GM18867 (cell line): ENCODE data around the gene SLC52A3.
"Not testable (repeated sequence)": the region's sequence is repeated elsewhere in the genome, so short reads cannot be mapped to it uniquely, and the experiment has no call there.

ENCODE experiments used
- ATAC-seq: cut with Tn5 transposase; IDR thresholded peaks from one replicate; pipeline ENCODE4 v1.9.1; 2021; ENCODE audit warnings: mild to moderate bottlenecking, moderate library complexity; ENCODE audit not compliant: unreplicated experiment

Gene SLC52A3

DNA sequence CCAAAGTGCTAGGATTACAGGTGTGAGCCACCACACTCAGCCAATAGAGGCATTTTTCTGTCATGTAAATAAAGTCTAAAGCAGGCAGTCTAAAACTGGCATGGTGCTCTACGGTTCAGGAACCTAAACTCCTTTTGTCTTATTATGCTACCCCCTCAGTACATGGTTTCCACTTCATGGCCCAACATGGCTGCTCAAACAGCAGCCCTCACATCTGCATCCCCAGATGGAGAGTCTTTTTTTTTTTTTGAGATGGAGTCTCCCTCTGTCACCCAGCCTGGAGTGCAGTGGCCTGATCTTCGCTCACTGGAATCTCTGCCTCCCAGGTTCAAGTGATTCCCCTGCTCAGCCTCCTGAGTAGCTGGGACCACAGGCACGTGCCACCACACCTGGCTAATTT, 38.3 kb downstream of the SLC52A3 start:
- no peak for ATAC-seq

DNA sequence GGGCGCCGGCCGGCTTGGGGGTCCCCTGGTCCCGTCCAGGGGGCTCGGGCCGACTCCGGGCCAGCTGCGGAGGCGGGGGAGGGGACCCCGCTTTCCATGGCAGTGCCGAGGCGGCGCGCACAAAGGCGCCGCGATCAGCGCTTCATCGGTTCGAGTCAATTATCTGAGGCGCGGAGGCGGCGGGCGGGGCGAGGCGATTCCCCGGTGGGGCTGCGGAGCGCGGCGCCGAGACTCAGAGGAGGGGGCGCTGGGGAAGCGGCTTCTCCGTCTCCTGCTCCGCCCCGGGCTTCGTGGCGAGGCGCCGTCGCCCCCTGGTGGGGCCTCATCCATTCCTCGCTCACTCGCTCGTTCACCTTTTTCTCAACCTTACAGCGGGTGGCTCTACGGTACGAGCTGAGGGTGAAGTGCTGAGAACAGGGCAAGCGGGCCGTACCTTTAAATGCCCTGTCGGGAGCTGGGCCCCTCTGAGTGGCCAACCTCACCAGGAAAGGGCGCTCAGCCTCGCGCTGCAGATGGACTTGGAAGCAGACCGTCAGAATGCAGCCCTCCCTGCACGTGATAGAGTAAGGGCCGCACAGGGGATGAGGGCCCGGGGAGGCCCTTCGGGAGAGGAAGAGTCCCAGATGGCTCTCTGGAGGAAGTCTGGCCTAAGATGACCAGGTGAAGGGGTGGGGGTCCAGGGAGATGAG, 39.9 kb downstream of the SLC52A3 start:
- ATAC-seq = no peak

DNA sequence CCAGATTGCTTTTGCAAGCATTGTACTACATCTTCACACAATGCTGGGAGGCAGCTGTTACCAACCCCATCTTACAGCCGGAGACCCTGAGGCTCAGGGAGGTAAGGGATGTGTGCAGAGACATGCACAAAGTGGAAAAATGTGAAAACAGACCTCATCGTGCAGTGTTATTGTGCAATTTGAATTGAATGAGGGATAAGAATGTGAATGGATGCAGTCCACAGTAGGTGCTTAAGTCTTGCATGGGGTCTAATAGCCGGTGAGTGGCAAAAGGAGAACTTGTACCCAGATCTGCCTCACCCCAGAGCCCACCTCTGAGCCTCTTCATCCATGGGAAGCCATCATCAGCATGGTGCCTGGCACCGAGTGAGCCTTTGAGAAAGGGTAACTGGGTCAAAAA, 42.1 kb downstream of the SLC52A3 start:
- no peak for ATAC-seq

DNA sequence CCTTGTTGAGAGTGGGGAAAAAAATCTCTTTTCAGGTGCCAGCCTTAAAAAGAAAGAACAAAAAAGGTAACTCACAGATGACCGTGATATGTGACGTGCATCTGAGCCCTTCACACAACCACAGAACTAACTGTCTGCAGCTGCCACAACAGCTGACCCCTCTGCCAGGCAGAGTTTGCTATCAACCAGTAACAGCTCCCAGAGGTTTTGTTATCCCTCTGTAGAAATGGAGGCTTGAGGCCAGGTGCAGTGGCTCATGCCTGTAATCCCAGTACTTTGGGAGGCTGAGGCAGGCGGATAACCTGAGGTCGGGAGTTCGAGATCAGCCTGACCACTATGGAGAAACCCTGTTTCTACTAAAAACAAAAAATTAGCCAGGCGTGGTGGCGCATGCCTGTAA, 42.8 kb downstream of the SLC52A3 start:
- ATAC-seq = no peak

DNA sequence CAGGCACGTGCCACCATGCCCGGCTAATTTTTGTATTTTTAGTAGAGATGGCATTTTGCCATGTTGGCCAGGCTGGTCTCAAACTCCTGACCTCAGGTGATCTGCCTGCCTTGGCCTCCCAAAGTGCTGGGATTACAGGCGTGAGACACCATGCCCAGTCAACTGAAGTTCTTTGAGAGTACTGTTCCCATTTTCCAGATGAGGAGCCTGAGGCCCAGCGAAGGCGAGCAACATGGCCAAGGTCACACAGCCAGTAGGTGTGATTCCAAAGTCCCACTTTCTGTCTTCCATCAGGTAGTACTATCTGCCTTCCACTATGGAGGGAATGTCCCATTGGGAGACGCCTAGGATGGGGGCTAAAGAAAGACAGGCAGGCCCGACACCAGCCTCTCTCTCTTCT, 43.5 kb downstream of the SLC52A3 start:
- ATAC-seq = not testable (repeated sequence)

DNA sequence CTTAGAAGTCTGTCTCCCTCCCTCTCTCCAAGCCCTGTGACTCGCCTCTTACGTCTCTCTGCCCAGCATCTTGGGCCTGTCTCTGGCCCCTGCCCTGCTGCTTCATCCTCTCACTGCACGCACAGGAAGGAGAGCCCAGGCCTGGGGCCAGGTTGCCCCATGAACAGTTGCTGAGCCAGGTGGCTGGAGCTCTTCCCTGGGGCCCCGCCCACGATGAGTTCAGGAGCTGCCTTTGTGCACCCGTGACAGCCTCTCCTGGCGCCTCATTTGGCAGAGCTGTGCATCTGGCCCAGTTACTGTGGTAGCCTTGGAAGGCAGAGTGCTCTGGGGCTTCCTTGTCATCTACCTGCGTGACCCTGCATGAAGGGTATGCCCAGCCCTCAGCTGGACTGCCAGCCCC, 44.5 kb downstream of the SLC52A3 start:
- ATAC-seq = no peak

DNA sequence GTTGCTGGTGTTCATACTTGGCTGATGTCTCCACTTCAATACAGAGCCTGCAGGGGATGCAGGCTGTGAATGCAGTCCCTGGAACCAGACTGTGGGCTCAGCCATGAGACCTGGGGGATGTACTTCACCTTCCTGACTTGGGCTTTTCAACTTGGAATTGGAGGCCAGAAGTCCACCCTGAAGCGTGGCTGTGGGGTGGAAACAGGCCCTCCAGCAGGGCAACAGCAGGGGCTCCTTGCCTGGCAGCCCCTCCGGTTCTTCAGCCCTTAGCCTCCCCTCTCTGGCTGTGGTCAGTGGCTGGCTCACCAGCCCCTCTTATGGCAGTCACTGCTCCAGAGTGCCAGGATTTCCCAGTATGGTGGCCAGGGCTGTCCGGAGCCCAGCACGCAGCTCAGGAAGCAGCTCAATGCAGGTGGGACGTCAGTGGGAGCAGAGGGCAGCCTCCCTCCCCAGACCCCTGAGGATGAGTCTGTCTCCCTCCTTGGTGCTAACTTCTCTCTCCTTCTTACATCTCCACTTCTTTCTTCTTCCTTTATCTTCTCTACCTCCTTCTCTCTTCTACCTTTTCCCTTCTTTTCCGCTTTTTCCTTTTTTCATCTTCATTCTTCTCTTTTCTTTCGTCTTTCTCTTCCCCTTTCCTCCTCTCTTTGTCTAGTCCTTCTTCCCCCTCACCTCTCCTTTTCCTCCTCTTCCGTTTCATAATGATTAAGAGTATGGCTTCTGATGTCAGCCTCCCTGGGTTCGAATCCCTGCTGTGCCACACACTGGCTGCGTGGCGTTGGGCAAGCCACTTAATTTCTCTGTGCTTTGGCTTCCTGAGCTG, 45.3 kb downstream of the SLC52A3 start:
- no peak for ATAC-seq

DNA sequence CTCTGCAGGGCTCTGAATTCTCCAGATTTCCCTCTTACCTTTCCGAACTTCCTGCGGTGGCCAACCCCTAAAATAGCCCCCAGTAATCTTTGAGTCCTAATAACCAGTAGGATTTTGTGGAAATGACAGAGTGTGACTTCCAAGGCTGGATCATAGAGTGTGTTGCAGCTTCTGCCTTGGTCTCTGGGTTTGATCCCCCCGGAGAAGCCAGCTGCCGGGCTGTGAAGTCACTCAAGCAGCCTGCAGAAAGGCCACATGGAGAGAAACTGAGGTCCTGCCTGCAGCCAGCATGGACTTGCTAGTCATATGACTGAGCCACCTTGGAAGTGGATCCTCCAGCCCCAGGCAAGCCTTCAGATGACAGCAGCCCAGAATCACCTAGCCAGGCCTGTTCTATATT, 46.4 kb downstream of the SLC52A3 start:
- ATAC-seq = no peak

DNA sequence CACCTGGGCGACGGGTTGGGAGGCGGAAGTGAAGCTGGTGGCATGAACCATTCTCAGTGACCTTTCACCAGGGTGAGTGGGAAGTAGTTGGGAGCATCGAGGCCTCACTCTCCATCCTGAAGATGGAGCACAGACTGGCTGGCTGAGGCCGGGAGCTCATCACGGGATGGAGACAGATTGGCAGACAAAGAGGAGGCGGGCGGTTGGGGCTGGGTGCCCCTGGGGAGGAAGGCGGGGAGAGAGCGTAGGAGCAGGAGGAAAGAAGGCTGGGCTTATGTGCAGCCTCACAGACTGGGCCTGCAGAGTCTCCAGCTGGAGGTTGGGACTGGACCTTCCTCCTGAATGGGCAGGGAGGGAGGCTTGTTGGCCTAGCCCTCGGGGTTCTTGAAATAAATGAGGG, 48.5 kb downstream of the SLC52A3 start:
- no peak for ATAC-seq

DNA sequence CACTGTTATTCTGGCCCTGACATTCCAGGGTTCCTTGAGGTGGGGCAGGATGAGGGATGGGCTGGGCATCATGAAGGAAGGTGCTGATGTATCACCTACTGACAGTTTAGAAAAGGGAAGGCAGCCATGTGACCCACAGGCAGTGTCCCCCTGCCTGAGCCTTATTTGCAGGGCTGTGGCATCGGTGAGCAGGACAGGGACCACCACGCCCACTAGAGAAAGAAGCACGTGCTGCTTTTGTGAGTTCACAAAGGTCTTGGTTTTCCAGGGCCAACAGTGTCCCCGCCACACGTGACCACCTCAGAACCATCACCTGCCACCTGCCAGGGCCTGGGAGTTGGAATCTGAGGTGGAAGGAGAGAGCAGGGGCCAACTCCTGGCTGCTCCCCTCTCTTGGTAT, 49.2 kb downstream of the SLC52A3 start:
- no peak for ATAC-seq

DNA sequence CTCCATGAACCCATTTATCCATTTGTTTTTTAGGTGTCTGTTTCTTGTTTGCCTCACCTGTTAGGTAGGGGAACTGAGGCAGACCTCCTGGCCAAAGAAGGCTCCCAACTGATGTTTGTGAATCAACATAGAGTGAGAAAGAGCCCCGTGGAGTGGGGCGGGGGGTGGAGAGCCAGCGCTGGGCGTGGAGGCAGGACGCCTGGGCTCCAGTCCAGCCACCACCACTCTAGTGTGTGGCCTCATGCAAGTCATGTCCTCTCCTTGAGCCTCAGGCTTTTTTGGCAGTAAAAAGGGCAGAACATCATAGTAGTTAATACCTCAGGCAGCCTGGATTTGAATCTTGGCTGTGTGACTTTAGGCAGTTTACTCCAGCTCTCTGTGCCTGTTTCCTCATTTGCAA, 50.5 kb downstream of the SLC52A3 start:
- no peak for ATAC-seq

DNA sequence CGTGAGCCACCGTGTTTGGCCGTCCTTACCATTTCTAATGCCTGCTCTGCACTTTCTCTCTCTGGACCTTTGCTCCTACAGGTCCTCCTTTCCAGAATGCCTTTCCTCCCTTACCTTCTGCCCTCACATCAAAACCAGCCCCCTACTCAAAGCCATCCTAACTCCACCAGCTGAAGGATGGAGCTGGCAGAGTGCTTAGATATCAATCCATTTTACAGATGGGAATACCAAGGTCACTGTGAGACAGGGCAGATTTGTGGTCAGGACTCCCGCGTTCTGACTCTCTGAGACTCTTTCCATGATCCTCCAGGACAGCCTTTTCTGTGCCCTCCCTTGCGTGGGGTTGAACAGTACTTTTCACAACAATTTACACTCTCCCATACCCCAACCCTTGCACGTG, 51.0 kb downstream of the SLC52A3 start:
- ATAC-seq = no peak

DNA sequence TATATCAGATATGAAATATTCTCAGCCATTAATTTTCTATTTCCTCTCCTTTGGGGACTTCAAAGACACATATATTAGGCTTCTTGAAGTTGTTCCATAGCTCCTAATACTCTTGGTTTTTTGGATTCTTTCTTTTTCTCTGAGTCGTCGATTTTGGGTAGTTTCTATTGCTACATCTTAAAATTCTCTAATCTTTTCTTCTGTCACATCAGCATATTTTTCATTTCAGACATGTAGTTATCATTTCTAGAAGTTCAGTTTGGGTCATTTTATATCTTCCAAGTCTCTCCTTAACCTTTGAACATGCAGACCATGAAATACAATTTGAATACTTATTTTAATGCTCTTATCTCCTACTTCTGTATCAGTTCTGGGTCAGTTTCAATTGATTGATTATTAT, 53.8 kb downstream of the SLC52A3 start:
- ATAC-seq = no peak

DNA sequence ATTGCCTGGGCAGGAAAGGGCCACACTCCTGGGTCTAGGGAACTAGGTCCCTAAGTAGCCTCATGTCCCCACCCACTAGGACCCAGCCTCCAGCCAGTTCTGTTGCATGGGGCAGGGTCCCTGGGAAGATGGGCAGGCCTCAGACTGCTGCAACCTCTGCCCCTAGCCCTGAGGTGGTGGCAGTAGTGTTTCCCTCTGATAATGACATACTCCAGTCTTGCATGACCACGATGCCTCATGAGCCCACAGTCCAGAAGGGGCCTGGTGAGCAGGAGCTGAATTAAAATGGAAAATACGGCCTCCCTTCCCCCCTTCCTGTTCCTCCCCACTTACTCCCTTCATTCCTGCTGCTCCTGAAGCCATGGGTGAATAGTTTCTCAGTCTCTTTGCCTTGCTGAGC, 56.7 kb downstream of the SLC52A3 start:
- ATAC-seq = no peak

DNA sequence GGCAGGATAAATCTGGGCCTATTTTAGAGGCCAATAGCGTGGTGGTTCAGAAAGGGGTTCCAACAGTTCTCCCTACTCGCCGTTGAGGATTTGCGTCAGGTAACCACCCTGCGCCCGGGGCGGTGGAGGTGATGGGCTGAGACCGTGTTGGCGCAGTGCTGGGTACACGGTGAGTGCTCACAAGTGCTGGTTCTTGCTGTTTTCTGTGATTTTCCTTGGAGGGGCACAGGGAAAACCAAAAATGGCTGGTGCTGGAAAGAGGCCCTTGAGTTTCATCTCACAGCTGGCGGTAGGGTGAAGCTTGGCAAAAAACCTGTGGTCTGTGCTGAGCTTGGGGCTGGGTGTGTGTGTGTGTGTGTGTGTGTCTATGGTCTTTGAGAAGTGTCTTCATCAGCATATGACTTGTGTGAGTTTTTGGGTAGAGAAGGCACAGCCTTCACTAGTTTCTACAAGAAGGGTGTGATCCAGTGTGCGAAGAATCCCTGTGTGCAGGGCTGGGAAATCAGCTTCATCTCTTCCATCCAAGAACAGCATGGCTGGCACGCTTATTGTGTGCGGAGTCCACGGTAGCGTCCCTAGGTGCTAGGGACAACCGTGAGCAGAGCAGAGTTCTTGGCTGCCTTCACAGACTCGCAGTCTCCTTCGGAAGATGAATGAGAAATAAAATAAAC, 57.4 kb downstream of the SLC52A3 start:
- ATAC-seq = no peak
